ENCODE results near the gene PTCD2. TPM values are rescaled to one million over a fixed set of nuclear protein-coding genes. Genes with fewer than 3 reads are reported as not detected.

The PTCD2 gene
- total RNA-seq, 1 experiment from 2014 or later: 12.7 TPM

DNA sequence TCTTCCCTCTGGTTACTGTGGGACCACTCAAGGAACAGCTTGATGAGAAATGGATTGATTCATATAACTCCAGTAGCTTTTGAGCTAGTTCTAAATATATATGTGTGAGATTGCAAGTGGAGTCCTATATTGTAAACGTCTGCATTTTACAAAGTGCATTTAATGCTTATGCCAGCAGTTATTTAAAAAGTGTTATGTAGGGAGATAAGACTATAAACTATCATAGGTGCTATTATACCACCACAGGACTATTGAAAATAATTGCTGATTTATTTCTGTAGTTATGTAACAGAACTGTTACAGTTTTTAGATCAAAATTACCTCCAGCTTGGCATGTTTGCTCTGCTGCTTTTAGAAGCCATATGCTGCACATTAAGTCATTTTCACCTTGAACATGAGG is 36.2 kb downstream of the PTCD2 start:
- no peaks in the 10 kb centered on the region for H3K27me3 ChIP-seq (replicated peaks; ENCODE audit: insufficient read depth, low read depth, low read length, poor library complexity)
- no TSS peak for BruUV-seq (replicated peaks)
- POLR2A ChIA-PET (ENCODE audit: low non-redundant PET): no interaction called here

DNA sequence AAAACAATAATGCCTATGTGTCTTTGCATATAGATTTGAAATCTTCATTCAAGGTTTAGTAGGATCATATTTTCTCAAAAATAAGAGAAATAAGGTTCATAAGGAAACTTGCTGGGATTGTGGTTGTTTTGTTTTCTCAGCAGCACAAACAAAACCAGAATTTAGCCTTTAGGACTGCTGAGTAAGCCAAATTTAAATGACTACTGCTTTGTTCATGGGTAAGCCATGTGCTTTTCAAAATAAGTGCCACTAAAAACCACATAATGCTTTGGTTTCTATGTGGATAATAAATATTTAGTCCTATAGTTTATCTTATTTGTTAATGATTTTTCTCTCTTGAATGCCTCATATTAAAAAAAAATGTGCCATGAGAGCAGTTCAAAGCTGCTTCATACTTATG is 38.8 kb downstream of the PTCD2 start:
- peaks cover 13% of the 10 kb centered on the region for H3K4me1 ChIP-seq (ENCODE audit: insufficient read depth, low read length, poor library complexity, severe bottlenecking)
- intact Hi-C loops (cut with micrococcal nuclease; ENCODE audit: unreplicated experiment): no loop called here
- H3K27me3 ChIP-seq (replicated peaks; ENCODE audit: insufficient read depth, low read depth, low read length, poor library complexity): no peaks in the 10 kb centered on the region
- H3K36me3 ChIP-seq (ENCODE audit: insufficient read depth, low read length, poor library complexity, severe bottlenecking): no peaks in the 10 kb centered on the region
- H3K9me3 ChIP-seq (ENCODE audit: low read depth, low read length, poor library complexity, severe bottlenecking): no peaks in the 10 kb centered on the region
- ChIA-PET POLR2A (ENCODE audit: low non-redundant PET) (no interaction called here), CTCF (no interaction called here)
- no TSS peak for BruUV-seq (replicated peaks)
- TF ChIP-seq, protein P1, sequence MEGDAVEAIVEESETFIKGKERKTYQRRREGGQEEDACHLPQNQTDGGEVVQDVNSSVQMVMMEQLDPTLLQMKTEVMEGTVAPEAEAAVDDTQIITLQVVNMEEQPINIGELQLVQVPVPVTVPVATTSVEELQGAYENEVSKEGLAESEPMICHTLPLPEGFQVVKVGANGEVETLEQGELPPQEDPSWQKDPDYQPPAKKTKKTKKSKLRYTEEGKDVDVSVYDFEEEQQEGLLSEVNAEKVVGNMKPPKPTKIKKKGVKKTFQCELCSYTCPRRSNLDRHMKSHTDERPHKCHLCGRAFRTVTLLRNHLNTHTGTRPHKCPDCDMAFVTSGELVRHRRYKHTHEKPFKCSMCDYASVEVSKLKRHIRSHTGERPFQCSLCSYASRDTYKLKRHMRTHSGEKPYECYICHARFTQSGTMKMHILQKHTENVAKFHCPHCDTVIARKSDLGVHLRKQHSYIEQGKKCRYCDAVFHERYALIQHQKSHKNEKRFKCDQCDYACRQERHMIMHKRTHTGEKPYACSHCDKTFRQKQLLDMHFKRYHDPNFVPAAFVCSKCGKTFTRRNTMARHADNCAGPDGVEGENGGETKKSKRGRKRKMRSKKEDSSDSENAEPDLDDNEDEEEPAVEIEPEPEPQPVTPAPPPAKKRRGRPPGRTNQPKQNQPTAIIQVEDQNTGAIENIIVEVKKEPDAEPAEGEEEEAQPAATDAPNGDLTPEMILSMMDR (conservative IDR thresholded peaks at IDR 0.05; ENCODE audit: low read depth, low read length): no peak
- no peak for DNase-seq (ENCODE audit: low spot score)
- H3K4me3 ChIP-seq (ENCODE audit: low read depth, low read length, poor library complexity, severe bottlenecking): no peak overlapping the region
- H3K27ac ChIP-seq (ENCODE audit: low read depth, low read length, poor library complexity, severe bottlenecking): no peak overlapping the region

More for the DNA sequence above, 36.2 kb downstream of the PTCD2 start:
- intact Hi-C loops (cut with micrococcal nuclease; ENCODE audit: unreplicated experiment): no loop called here
- CTCF ChIA-PET: interaction anchor here (0.6 kb wide), 1 partner anchor 10 kb away, joined by 4 read pairs; no protein-coding TSS in a partner anchor
- Histone ChIP-seq H3K27ac (ENCODE audit: low read depth, low read length, poor library complexity, severe bottlenecking) (no peak overlapping the region), H3K4me3 (ENCODE audit: low read depth, low read length, poor library complexity, severe bottlenecking) (no peak overlapping the region), H3K4me1 (ENCODE audit: insufficient read depth, low read length, poor library complexity, severe bottlenecking) (peaks cover 10% of the 10 kb centered on the region), H3K36me3 (ENCODE audit: insufficient read depth, low read length, poor library complexity, severe bottlenecking) (no peaks in the 10 kb centered on the region), H3K9me3 (ENCODE audit: low read depth, low read length, poor library complexity, severe bottlenecking) (no peaks in the 10 kb centered on the region)
- DNase-seq (ENCODE audit: low spot score): no peak
- TF ChIP-seq, protein P1 (conservative IDR thresholded peaks at IDR 0.05; ENCODE audit: low read depth, low read length): no peak
- no peak for TF ChIP-seq EZH2 (IDR thresholded peaks at IDR 0.05; ENCODE audit: borderline replicate concordance, low read depth, low read length, poor library complexity, severe bottlenecking)

DNA sequence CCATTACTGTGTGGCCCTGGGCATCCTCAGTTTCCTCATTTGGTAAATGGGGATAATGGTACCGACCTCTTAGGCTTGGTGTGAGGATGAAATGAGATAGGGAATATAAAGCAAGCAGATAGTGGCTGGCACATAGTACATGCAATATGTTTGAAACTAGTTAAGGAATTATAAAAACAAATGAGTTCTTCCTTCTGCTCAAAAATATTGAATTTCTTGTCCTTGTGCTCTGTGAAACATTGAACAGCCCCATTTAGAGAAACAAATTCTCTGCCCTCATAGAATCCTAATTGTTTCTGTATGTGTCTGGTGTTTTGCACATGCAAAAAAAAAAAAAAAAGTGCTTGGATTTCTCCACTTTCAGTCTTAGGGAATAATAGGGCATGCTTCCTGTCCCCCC is 39.7 kb downstream of the PTCD2 start:
- Histone ChIP-seq H3K27me3 (replicated peaks; ENCODE audit: insufficient read depth, low read depth, low read length, poor library complexity) (no peaks in the 10 kb centered on the region), H3K27ac (ENCODE audit: low read depth, low read length, poor library complexity, severe bottlenecking) (no peak overlapping the region), H3K9me3 (ENCODE audit: low read depth, low read length, poor library complexity, severe bottlenecking) (no peaks in the 10 kb centered on the region), H3K4me1 (ENCODE audit: insufficient read depth, low read length, poor library complexity, severe bottlenecking) (peaks cover 5% of the 10 kb centered on the region), H3K4me3 (ENCODE audit: low read depth, low read length, poor library complexity, severe bottlenecking) (no peak overlapping the region), H3K36me3 (ENCODE audit: insufficient read depth, low read length, poor library complexity, severe bottlenecking) (no peaks in the 10 kb centered on the region)
- POLR2A ChIA-PET (ENCODE audit: low non-redundant PET): no interaction called here
- TF ChIP-seq, protein P1 (conservative IDR thresholded peaks at IDR 0.05; ENCODE audit: low read depth, low read length): no peak
- TF ChIP-seq EZH2 (IDR thresholded peaks at IDR 0.05; ENCODE audit: borderline replicate concordance, low read depth, low read length, poor library complexity, severe bottlenecking): no peak
- DNase-seq (ENCODE audit: low spot score): no peak
- BruUV-seq (replicated peaks): no TSS peak
- CTCF ChIA-PET: no interaction called here
- intact Hi-C loops (cut with micrococcal nuclease; ENCODE audit: unreplicated experiment): no loop called here
